Endothelial cell of umbilical vein (primary cell): Measurements from ENCODE around the gene ZBP1.

Experiments used
- CTCF ChIP-seq, 2 donors: IDR thresholded peaks; 1 replicate in 1 of 2; 2 replicates in 1 of 2; pipeline ENCODE4 v1.5.1; 2011; ENCODE audit warnings: low read length in 2 of 2, mild to moderate bottlenecking in 2 of 2, moderate library complexity in 2 of 2, control low read depth in 1 of 2, inconsistent platforms in 1 of 2, low read depth in 1 of 2; ENCODE audit not compliant: insufficient read depth in 1 of 2; ENCODE audit errors: extremely low read depth in 1 of 2
- EZH2 ChIP-seq: IDR thresholded peaks from 2 replicates; pipeline ENCODE4 v1.6.1; 2012; ENCODE audit warnings: borderline replicate concordance, low read depth, mild to moderate bottlenecking, moderate library complexity, low read length, inconsistent platforms; ENCODE audit not compliant: severe bottlenecking
- FOS ChIP-seq: IDR thresholded peaks from 2 replicates; pipeline ENCODE4 v1.6.1; 2011; ENCODE audit warnings: mild to moderate bottlenecking, low read length, moderate library complexity, borderline replicate concordance; ENCODE audit not compliant: insufficient read depth
- GATA2 ChIP-seq: IDR thresholded peaks from 2 replicates; pipeline ENCODE4 v1.7.0; 2011; ENCODE audit warnings: low read depth, mild to moderate bottlenecking, moderate library complexity, mixed read lengths, low read length; ENCODE audit not compliant: insufficient read length, insufficient read depth
- MAX ChIP-seq: IDR thresholded peaks from 2 replicates; pipeline ENCODE4 v1.6.1; 2011; ENCODE audit not compliant: insufficient read depth, insufficient read length
- MYC ChIP-seq: IDR thresholded peaks from one replicate; pipeline ENCODE4 v1.6.1; 2011; ENCODE audit warnings: mild to moderate bottlenecking, low read depth, low read length
- POLR2A ChIP-seq: IDR thresholded peaks from 2 replicates; pipeline ENCODE4 v1.6.1; 2012; ENCODE audit warnings: low read depth, mild to moderate bottlenecking, control low read depth, low read length
- POLR2AphosphoS5 ChIP-seq: IDR thresholded peaks from 2 replicates; pipeline ENCODE4 v1.6.1; 2012; ENCODE audit warnings: low read depth, mild to moderate bottlenecking, control low read depth, low read length, moderate library complexity; ENCODE audit not compliant: insufficient read depth

GRCh38 chr20:57584768-57585461 is 35.3 kb downstream of the ZBP1 start:
- no peak for TF ChIP-seq CTCF (IDR thresholded peaks at IDR 0.05; ENCODE audit: extremely low read depth in 1 of 2, insufficient read depth in 1 of 2, low read depth in 1 of 2, low read length in 2 of 2)
- no peak for TF ChIP-seq EZH2
- TF ChIP-seq MAX, result no peak
- no peak for TF ChIP-seq POLR2AphosphoS5
- no peak for TF ChIP-seq MYC
- no peak for TF ChIP-seq POLR2A
- TF ChIP-seq FOS, result no peak
- no peak for TF ChIP-seq GATA2
